ENCODE measurements around the gene CITED1. TPM values are rescaled to one million over a fixed set of nuclear protein-coding genes. Genes with fewer than 3 reads are reported as not detected.

The CITED1 gene
- total RNA-seq, 2 donors from 2014 or later: not detected

GRCh38 chrX:72307646-72308051, 1.9 kb upstream of the CITED1 start:
- H3K9ac ChIP-seq (ENCODE audit: low read depth in 2 of 2, low read length in 2 of 2): peak overlapping the region in 1 of 2 donors; percentile 30
- DNase-seq: no peak
- peaks cover 60% of the 10 kb centered on the region for H3K27me3 ChIP-seq
- no peaks in the 10 kb centered on the region for H3K4me1 ChIP-seq
- H3K27ac ChIP-seq: no peak overlapping the region
- intact Hi-C loops (cut with DNase I): no loop called here
- no peaks in the 10 kb centered on the region for H3K9me3 ChIP-seq
- TF ChIP-seq CTCF (IDR thresholded peaks at IDR 0.05): no peak
- H3K36me3 ChIP-seq: no peaks in the 10 kb centered on the region
- peak overlapping the region; percentile 38 for H3K4me3 ChIP-seq

- Histone ChIP-seq H3K36me3 (no peaks in the 10 kb centered on the region), H3K9ac (ENCODE audit: low read depth in 2 of 2, low read length in 2 of 2) (peak overlapping the region in 1 of 2 donors; percentile 30), H3K27me3 (peaks cover 63% of the 10 kb centered on the region), H3K4me3 (peak overlapping the region; percentile 38), H3K9me3 (no peaks in the 10 kb centered on the region), H3K27ac (no peak overlapping the region), H3K4me1 (no peaks in the 10 kb centered on the region)
- TF ChIP-seq CTCF (IDR thresholded peaks at IDR 0.05): no peak
- intact Hi-C loops (cut with DNase I): no loop called here
- DNase-seq: peak; percentile 68
Observed at GRCh38 chrX:72306851-72307645, 1.3 kb upstream of the CITED1 start.

- intact Hi-C loops (cut with DNase I): no loop called here
- Histone ChIP-seq H3K27ac (no peak overlapping the region), H3K36me3 (no peaks in the 10 kb centered on the region), H3K27me3 (peaks cover 67% of the 10 kb centered on the region), H3K9me3 (no peaks in the 10 kb centered on the region), H3K9ac (ENCODE audit: low read depth in 2 of 2, low read length in 2 of 2) (peak overlapping the region in 1 of 2 donors; percentile 18), H3K4me1 (no peaks in the 10 kb centered on the region), H3K4me3 (peak overlapping the region; percentile 38)
- no peak for DNase-seq
- no peak for TF ChIP-seq CTCF (IDR thresholded peaks at IDR 0.05)
Observed at GRCh38 chrX:72306085-72306801, 529 bp upstream of the CITED1 start.

- Histone ChIP-seq H3K36me3 (no peaks in the 10 kb centered on the region), H3K4me3 (peak overlapping the region; percentile 38), H3K9ac (ENCODE audit: low read depth in 2 of 2, low read length in 2 of 2) (no peak overlapping the region), H3K27ac (no peak overlapping the region), H3K4me1 (no peaks in the 10 kb centered on the region), H3K27me3 (peaks cover 74% of the 10 kb centered on the region), H3K9me3 (no peaks in the 10 kb centered on the region)
- TF ChIP-seq CTCF (IDR thresholded peaks at IDR 0.05): no peak
- no peak for DNase-seq
- intact Hi-C loops (cut with DNase I): no loop called here
Observed at GRCh38 chrX:72304877-72305276, 837 bp downstream of the CITED1 start.

- Histone ChIP-seq H3K27me3 (peaks cover 46% of the 10 kb centered on the region), H3K4me1 (no peaks in the 10 kb centered on the region), H3K4me3 (no peak overlapping the region), H3K9ac (ENCODE audit: low read depth in 2 of 2, low read length in 2 of 2) (no peak overlapping the region), H3K9me3 (no peaks in the 10 kb centered on the region), H3K27ac (no peak overlapping the region), H3K36me3 (no peaks in the 10 kb centered on the region)
- no peak for TF ChIP-seq CTCF (IDR thresholded peaks at IDR 0.05)
- DNase-seq: no peak
- intact Hi-C loops (cut with DNase I): no loop called here
Observed at GRCh38 chrX:72301781-72302180, 3.9 kb downstream of the CITED1 start.

Measured in colonic mucosa (tissue), 4 donors.